ENCODE data around the gene SLC34A3.
A peak's percentile ranks its signal among the peaks of the same experiment; 100 is the strongest.
"Not testable (repeated sequence)": the region's sequence is repeated elsewhere in the genome, so short reads cannot be mapped to it uniquely, and the experiment has no call there.

Gene SLC34A3

DNA sequence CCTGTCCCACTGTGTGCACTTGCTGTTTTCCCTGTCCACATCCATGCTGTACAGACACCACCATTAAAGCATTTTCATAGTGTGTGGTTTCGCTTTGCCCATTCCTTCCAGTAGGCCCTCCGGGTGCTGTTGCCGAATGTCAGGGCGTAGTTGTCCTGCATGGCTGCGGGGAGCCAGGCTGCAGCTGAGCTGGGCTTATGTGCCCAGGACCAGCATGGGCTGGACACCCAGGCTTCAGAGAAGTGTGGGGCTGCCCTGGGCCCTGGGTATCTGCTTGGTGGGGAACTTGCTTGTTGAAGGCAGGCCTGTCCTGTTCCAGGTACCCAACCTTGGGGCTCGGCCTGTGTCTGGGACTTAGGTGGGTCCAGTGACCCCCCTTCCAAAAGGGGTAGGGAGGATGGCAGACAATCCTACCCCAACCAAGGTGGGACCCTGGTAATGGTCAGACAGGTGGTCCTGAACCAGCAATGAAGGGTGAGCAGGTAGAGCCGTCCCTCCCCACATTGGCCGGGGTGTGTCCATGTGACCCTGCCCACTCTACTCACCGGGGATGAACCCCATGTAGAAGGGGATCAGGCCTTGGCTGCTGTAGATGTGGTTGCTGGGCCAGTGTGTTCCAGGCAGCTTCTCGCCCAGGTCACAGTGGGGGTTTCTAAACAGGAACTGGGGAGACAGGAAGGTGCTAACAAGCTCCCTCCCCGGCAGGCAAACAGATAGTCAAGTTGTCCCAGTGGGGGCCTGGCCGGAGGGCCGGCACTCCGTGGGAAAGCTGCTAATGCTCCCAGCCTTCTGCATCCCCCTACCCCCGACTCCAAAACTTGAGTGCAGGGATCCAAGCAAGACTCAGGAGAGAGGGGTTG lies 13.2 kb downstream of the SLC34A3 start:
- no peak for DNase-seq

DNA sequence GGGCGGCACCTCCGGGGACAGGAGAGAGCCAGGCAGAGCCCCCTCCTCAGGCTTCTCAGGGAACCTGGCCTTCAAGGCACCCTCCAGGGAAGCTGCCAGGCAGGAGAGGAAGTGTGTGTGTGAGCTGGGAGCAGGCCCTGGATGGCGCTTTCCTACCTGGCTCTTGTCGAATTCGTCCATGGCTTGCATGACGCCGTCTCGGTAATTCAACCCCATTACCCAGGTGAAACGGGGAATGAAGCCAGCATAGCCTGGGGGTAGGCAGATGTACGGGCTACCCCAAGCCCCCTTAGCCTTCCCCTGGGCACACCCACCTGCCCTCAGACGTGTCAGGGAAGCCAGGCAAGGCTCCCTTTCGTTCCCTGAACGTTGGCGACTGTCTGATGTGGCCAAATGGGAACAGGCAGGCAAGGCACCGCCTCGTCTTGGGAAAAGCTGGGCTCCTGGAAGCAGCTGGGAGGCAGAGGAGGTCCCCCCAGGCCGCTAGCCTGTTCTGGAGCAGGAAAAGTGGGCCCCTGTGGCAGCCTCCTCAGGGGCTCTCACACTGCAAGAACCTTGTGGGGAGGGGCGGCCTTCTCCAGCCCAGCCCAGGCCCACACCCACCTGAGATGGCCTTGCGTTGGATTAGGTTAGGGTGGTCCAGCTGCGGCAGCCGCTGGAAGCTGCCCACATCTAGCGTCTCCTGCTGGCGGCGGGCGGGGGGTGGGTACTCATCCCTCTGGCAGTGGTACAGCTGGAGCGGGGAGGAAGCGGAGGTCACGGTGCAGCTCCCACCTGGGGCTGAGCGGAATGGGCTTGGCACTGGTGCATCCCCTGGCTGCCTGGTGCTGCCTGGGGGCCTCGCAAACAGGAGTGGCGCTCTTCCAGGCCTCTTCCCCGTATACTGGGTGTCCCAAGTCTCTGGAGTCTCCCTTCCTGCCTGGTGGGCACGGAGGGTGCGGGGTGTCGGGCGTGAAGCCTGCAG lies 14.1 kb downstream of the SLC34A3 start:
- peak; percentile 74 for DNase-seq

DNA sequence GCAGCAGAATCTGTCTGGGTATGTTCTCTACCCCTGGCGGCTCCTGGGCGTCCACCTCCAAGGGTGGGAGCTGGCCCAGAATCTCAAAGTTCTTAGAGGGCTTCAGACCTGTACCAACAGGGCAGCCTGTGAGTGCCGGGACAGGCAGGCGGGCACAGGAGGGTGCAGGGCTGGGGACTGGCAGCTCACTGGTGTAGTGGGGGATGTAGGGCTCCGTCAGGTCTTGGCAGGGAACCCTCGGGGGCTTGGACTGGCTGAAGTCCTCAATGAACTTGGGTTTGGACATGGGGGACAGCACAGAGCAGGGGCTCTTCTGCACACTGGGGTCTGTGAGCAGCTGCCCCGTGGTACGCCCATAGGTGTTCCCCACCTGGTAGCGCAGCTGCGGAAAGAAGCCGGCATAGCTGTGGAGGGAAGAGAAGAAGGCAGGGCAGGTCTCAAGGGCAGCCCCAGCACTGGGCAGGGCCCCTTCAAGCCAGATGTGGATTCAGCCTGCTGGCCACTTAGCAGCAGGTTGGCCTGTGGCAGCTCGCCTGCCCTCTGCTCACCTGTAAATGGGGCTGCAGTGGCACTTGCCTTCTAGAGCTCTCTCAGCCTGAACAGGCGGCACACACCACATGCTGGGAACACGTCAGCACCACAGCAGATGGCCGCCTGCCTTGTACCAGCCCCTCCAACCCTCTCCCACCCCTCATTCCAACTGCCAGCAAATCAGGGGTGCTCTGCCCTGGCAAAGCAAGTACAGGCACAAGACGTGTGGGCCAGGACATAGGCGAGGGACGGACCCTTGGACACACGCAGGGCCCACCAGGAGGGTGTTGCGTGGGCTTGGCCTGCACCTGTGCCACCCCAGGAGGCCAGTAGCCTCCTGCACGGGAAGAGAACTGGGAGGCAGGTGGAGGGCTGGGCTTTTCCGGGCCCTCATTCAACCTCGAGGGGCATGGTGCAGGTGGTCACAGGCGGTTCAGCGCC lies 15.0 kb downstream of the SLC34A3 start:
- peak; percentile 76 for DNase-seq

DNA sequence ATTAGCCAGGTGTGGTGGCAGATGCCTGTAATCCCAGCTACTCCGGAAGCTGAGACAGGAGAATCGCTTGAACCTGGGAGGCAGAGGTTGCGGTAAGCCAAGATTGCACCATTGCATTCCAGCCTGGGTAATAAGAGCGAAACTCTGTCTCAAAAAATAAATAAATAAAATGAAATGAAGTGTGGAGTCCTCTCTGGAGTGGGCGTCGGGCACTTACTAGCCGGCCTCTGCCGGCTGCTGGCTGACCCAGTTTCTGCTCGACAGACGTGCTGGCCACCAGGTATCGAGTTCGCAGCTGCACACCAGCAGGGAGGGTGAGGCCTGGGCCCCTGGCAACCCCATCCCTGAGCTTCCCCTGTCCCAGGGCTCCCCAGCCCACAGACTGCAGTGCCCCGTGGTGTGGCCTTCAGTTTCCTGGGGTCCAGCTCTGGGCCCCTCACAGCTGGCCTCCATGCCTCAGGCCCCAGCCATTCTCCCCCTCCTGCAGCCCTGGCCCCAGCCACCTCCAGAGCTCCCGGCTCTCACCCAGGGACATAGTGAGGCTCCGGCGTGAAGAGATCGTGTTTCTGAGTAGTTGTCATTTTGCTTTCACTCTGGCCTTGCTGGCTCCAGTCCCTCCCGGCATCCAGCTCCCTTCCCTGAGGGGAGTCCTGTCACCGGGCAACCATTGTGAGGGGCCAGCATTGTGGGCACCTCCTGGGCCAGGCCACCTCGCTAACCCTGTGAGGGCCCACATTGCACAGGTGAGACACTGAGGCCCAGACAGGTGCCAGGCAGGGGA lies 16.6 kb downstream of the SLC34A3 start:
- DNase-seq, result peak; percentile 31

DNA sequence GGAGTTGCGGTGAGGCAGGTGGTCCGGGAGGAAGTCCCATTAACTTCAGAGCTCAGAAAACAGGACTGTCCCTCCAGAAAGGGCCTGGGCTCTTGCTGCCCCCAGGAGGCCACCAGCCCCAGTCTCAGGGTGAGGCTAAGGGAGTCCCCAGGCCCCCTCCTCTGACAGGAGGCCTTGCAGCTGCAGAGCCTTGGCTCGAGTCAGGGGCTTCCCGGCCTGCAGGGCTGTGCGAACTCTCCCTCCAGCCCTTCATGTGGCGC lies 17.1 kb downstream of the SLC34A3 start:
- DNase-seq, result no peak

DNA sequence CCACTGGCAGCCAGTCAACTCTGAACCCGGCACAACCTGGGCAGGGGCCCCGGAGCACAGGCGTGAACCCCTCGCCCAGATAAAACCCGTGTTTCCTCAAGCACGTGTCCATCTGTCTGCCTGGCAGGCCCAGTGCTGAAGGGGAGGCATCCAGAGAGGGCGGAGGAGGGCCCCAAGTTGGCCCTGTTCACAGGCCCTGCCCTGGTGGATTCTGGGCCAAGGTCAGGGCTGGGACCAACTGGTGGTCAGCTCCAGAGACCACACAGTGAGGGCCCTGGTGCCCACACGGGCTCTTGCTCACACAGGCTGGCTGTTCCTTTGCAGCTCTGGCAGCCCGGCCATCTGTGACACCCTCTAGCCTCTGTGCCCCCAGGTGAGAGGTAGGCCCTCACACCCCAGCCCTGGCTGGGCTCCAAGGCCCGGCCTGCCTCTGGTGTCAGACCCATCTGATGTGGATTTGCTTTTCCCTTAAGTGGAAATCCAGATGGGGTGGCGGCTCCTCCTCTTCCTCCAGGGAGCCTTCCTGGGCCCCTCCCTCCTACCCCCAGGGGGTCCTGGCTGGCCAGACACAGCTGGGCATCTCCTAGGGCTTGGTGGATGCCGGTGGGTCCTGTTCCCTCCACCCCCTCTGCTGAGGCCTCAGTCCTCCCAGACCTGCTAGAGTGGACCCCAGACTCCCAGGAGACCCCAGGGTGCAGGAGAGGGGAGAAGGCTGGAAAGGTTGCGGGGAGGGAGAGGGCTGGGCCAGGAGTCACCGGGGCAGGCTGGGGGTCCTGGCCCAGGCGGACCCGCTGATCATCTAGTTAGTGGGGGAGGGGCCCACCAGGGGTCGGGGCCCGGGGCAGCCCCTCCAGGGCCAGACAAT lies 19.9 kb downstream of the SLC34A3 start:
- DNase-seq, result no peak

DNA sequence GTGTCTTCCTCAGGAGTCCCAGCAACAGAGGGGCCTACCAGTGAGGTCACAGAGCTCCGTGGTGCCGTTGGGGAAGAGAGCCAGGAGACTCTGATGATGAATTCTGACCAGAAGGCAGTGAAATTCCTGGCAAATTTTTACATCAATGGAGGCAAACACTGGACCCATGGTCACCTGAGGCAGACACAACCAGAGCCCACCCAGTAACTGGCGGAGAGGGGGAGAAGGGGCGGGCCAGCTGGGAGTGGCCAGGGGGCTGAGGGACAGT lies 20.4 kb downstream of the SLC34A3 start, which contains the start of gene STPG3:
STPG3 (plus strand) TSS at position 93 of the 268 bp plus-strand sequence; CDS start at position 94, 1 bp downstream.
- DNase-seq, result no peak

DNA sequence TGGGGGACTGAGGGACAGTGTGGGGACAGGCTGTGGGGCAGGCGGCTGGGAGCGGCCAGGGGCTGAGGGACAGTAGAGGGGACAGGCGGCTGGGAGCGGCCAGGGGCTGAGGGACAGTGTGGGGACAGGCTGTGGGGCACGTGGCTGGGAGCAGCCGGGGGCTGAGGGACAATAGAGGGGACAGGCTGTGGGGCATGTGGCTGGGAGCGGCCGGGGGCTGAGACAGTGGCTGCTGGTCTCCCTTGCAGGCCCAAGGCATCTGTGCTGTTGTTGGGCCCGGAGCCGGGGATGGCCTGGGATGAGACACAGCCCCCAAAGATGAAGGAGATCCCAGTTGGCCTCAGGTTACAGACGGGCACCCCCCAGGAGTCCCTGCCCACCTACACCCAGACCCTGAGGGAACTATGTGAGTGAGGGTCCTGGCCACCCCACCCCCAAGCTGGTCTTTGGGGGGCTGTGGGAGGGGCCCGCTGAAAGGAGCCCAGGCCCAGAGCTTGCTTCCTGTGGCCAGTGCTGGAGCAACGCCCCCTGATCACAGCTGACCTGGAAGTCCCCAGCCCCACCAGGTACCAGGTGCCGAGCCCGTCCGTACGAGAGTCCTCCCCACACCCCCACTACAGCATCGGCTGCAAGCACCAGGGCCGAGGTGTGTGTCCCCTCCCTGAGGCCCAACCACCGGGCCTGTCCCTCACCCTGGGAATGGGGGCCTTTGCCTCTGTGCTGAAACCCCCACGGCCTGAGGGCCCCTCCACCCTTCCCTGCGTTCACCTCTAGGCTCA lies 21.0 kb downstream of the SLC34A3 start:
- no peak for DNase-seq

DNA sequence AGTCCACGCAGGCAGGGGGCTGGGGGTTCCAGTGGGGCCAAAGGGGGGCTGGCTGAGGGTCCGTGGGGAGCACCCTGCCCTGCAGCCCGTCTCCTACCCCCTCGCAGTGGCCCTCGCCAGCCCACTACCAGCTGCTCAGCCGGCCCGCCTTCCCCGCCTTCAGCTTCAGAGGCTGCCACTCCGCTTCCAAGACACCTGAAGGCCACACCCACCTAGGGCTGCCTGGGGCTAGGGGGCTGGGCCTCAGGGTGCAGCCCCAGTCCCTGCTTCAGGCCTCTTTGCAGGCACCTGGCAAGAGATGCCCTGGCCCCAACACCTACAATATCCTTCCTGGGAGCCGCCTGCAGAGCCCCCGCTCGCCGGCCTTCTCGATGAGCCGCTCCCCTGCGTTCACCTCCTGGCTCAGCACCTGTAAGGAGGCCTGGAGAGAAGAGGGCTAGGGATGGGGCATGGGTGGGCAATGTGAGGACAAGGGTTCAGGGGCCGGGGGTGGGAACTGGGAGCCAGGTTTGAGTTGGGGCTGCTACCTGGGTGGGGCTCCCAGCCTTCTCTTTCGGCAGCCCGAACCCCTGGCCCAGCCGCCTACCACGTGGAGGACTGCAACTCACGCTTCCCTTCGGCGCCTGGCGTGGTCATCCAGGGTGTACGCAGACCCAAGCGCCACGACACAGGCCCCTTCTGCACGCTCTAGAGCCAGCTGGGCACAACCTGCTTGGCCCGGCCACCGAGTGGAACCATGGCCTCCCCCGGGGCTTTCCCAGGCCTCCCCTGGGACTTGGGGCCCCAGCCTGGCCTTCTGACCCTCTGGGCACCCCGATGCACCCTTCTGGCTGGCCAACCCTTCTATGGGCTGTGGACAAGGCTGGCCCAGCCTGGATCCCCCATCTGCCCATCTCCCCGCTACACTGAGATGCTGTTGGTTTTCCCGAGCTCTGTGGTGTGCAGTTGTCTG lies 22.1 kb downstream of the SLC34A3 start:
- no peak for DNase-seq

DNA sequence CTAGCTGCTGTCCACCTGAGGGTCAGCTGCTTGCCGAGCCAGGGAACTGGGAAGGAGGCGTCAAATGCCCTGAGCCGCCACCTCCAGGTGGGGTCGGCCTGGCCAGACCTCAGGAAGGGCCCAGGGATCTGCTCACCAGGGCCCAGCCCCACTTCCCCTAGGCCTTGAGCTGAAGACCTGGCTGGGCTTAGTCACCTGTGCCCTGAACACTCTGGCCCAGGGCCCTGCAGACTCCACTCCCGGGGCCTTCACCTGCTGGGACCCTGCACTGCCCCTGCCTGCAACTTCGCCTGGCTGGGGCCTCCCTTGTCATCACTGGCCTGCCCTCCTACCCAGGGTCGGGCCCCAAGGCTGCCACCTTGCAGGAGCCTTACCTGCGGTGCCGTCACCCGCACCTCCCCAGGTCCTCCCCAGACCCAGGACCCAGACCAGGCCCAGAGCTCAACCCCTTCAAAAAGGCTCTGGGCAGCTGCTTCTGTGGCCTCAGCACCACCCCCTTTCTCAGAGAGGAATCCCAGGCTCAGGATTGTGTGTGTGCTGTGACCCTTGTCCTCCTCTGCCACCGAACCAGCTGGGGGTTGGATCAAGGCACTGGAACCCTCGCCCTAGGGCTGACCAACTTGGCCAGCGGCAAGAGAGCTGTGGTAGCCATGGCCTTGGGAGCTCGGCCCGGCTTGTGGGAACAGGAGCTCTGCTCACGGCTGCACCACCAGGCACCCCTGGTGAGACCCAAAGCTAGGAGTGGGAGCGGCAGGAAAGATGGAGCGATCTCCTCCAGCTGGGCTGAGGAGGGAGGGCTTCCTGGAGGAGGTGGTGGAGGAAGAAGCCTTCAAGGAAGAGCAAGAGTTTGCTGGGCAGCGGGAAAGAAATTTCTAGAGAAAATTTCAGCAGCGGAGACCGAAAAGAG lies 23.3 kb downstream of the SLC34A3 start:
- no peak for DNase-seq

DNA sequence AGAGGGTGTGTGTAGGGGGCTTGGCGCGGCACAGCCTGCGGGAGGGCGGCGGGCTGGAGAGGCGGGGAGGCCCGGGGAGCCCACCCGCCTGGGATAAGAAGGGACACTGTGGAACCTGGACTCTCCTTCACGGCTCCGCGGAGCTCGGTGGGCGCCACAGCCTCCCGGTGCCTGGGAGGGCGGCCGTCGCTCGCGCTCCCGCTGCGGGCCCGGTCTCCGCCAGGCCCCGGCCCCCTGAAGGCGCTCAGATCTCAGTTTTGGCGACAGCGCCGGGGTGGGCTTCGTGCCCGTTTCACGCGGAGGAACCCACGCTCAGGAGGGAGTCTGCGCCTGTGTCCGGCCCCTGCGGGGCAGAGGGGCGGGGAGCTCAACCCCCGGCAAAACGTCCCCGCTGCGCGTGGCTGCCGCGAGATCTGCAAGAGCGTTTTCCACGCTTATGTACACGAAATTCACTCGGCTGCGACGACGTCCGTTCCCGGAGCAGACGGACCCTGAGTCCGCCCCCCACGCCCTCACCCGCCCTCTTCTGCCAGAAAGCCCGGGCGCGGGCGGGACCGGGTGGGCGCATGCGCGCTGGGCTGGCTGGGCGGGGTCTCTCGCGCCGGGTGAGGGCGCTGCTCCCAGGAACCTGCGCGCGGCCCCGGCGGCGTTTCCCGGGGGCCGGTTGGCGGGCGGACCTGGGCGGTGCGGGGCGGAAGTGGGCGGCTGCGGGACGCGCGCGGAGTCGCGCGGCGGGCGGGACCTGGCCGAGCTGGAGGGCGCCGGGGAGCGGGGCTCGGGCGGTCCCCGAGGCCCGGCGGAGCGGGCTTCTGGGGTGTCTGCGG lies 24.1 kb downstream of the SLC34A3 start, which contains the start of gene NELFB:
NELFB (plus strand) TSS at position 704 of the 824 bp plus-strand sequence.
- DNase-seq, result peak; percentile 52

DNA sequence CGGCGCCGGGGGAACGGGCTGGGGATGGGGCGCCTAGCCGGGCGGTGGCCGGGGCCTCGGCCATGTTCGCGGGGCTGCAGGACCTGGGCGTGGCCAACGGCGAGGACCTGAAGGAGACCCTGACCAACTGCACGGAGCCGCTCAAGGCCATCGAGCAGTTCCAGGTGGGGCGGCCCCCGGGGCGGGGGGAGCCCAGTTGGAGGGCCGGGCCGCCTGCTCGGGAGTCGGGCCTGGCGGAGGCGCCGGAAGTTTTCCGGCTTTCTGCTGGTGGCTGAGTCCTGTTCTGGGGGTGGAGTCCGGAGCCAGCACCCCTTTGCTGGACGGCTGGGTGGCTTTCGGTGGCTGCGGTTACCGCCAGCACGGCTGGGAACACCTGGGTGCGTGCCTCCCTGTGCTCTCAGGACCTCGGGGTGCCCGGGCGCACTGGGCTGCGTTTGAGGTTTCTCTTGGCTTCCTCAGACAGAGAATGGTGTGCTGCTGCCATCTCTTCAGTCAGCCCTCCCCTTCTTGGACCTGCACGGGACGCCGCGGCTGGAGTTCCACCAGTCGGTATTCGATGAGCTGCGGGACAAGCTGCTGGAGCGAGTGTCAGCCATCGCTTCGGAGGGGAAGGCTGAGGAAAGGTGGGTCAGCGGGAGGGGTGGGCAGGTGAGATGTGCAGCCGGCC lies 24.9 kb downstream of the SLC34A3 start:
- peak; percentile 30 for DNase-seq

DNA sequence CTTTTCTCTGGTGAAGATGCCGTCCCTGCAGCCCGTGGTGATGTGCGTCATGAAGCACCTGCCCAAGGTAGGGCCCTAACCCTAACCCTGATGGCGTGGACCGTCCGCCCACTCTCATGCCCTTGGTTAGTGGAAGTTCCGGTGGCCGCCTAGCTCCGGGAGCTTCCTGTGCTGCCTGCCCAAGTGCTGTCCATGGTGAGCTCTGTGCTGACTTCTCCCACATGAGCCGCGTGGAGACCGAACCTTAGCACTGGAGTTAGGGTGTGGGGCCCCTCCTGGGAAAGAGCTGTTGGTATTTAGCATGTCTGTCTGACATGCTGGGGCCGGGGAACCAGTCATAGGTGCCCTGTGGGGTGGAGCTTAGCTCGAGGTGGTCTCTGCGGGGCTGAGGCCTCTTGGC lies 25.7 kb downstream of the SLC34A3 start:
- DNase-seq, result no peak

DNA sequence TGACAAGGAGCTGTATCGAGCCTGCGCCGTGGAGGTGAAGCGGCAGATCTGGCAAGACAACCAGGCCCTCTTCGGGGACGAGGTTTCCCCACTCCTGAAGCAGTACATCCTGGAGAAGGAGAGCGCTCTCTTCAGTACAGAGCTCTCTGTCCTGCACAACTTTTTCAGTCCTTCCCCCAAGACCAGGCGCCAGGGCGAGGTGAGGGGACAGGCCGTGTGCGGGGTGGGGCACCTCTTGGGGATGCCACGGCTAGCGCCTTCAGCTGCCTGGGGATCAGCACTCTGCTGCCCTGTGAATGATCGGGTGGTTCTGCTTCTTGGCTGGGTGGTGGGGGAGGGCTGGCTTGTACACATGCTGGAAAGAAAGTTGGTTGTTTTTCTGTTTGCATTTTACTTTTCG lies 26.2 kb downstream of the SLC34A3 start:
- no peak for DNase-seq

DNA sequence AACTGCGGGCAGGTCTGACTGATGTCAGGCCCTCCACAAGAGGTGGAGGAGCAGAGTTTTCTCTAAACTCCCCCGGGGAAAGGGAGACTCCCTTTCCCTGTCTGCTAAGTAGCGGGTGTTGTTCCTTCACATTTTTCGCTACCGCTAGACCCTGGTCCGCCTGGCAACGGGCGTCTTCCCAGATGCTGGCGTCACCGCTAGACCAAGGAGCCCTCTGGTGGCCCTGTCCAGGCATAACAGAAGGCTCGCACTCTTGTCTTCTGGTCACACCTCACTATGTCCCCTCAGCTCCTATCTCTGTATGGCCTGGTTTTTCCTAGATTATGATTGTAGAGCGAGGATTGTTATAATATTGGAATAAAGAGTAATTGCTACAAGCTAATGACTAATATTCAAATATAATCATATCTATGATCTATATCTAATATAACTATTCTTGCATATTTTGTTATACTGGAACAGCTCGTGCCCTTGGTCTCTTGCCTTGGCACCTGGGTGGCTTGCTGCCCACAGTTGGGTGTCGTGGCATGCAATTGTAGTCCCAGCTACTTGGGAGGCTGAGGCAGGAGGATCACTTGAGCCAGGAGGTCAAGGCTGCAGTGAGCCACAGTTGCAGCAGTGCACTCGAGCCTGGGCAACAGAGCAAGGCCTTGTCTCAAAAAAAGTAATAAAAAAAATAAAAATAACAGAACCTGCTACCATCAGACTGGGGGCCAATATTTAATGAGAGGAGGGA lies 31.6 kb downstream of the SLC34A3 start:
- not testable (repeated sequence) for DNase-seq

DNA sequence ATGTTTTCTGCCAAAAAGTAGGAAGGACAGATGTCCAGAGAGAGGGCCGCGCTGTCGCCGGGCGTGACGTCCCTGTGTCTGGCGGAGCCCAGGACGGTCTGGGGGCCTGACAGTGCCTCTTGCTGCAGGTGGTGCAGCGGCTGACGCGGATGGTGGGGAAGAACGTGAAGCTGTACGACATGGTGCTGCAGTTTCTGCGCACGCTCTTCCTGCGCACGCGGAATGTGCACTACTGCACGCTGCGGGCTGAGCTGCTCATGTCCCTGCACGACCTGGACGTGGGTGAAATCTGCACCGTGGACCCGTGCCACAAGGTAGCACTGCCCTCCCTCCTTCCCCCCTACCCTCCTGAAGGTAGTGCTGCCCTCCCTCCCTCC lies 32.2 kb downstream of the SLC34A3 start:
- no peak for DNase-seq

All from DMS79 (cell line).